NCI-H82 treated with DMSO at 0.1 percent for 48 hours (cell line): ENCODE results near the gene PRKAR1B.

ENCODE experiments used
- DNase-seq: peaks from one replicate; lab custom pipeline; 2025; ENCODE audit not compliant: unreplicated experiment; lab: John Stamatoyannopoulos, UW

The PRKAR1B gene

GRCh38 chr7:725223-726005 lies 1.7 kb downstream of the PRKAR1B start:
- DNase-seq: no peak

- DNase-seq: no peak
These were observed 2.8 kb downstream of the PRKAR1B start for GRCh38 chr7:724298-724697.

GRCh38 chr7:723541-723940 lies 3.5 kb downstream of the PRKAR1B start:
- no peak for DNase-seq

- DNase-seq: no peak
These were observed 5.3 kb downstream of the PRKAR1B start for GRCh38 chr7:721619-722248.

- DNase-seq: no peak
These were observed 10.4 kb downstream of the PRKAR1B start for GRCh38 chr7:716636-717035.

GRCh38 chr7:716222-716621 lies 10.9 kb downstream of the PRKAR1B start:
- DNase-seq: no peak

GRCh38 chr7:714251-714671 lies 12.8 kb downstream of the PRKAR1B start:
- DNase-seq: no peak

- no peak for DNase-seq
These were observed 13.4 kb downstream of the PRKAR1B start for GRCh38 chr7:713488-714230.

GRCh38 chr7:713139-713457 lies 14.0 kb downstream of the PRKAR1B start:
- DNase-seq: no peak

GRCh38 chr7:712381-713138 lies 14.5 kb downstream of the PRKAR1B start:
- DNase-seq: no peak

- DNase-seq: no peak
These were observed 15.1 kb downstream of the PRKAR1B start for GRCh38 chr7:711922-712380.

- no peak for DNase-seq
These were observed 15.8 kb downstream of the PRKAR1B start for GRCh38 chr7:711093-711921.

- no peak for DNase-seq
These were observed 16.9 kb downstream of the PRKAR1B start for GRCh38 chr7:710161-710560.

- no peak for DNase-seq
These were observed 19.6 kb downstream of the PRKAR1B start for GRCh38 chr7:707296-708000.

GRCh38 chr7:706721-707120 lies 20.4 kb downstream of the PRKAR1B start:
- DNase-seq: no peak

- no peak for DNase-seq
These were observed 24.0 kb downstream of the PRKAR1B start for GRCh38 chr7:703049-703448.

GRCh38 chr7:701086-701671 lies 25.9 kb downstream of the PRKAR1B start:
- no peak for DNase-seq

- no peak for DNase-seq
These were observed 27.5 kb downstream of the PRKAR1B start for GRCh38 chr7:699476-700170.
